ENCODE results near the gene PLA2G6. TPM values are rescaled to one million over a fixed set of nuclear protein-coding genes. Genes with fewer than 3 reads are reported as not detected.

The PLA2G6 gene
- total RNA-seq, 1 experiment from 2014 or later, result 24.1 TPM

DNA sequence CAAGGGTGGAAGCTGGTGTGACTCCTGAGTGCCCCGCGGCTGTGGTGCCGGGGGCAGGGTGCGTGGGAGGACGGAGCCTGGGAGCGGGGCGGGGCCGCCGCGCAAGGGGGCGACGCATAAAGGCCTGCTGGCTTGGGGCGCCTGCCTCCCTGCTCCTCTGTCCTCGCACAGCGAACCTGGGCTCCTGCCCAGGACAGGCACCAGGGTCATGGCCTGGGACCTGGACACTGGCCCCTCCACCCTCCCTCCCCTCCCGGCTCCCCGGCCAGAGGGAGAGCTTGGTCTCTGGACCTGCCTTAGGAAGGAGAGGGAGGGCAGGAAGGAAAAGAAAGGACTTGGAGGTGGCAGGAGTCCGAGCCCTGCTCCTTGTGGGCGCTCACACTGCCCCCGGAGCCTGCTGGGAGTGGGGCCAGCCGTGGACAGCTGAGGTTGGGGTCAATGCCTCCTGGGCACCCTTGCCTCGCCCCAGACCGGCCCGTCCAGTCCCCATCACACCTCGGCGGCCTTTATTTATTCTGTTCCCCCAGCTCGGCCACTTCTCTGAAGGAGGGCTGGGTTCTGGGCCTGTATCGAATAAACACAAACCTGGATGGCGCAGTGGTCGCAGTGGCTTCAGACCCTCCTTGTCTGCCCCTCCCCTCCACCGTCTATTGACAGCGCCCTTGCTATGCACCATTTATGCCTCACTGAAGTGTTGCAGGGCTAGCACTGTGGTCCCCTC lies 106.4 kb downstream of the PLA2G6 start:
- H3T11ph ChIP-seq (ENCODE audit: low read length), result no peak overlapping the region
- no peaks in the 10 kb centered on the region for H3K9me3 ChIP-seq (ENCODE audit: control insufficient read depth, low read depth, low read length)
- no peak for DNase-seq
- no peak overlapping the region for H3K4me2 ChIP-seq (ENCODE audit: insufficient read depth, insufficient read length, low read length)
- H3K18ac ChIP-seq (ENCODE audit: insufficient read length, low read depth, low read length), result no peak overlapping the region
- WGBS (ENCODE audit: extremely low coverage, insufficient read length, low lambda C conversion rate), result no CpG with 5 or more reads among the region's 32 CpGs
- H4K5ac ChIP-seq (ENCODE audit: insufficient read length, low read depth, low read length), result no peak overlapping the region
- H4K91ac ChIP-seq (ENCODE audit: insufficient read length, low read depth, low read length), result no peak overlapping the region
- no peak overlapping the region for H3K23ac ChIP-seq (ENCODE audit: insufficient read length, low read depth, low read length)
- H2BK15ac ChIP-seq (ENCODE audit: low read depth, low read length), result no peak overlapping the region
- H3K4me1 ChIP-seq (ENCODE audit: insufficient read depth, low read length), result no peaks in the 10 kb centered on the region
- no peak overlapping the region for H2BK12ac ChIP-seq (ENCODE audit: insufficient read length, low read depth, low read length)
- H2BK20ac ChIP-seq (ENCODE audit: low read depth, low read length, poor library complexity, severe bottlenecking), result no peak overlapping the region
- no peak overlapping the region for H3K27ac ChIP-seq (ENCODE audit: insufficient read length, low read depth, low read length)
- H2BK5ac ChIP-seq (ENCODE audit: insufficient read length, low read length), result no peak overlapping the region
- no peak overlapping the region for H3K4ac ChIP-seq (ENCODE audit: low read depth, low read length)
- no peak overlapping the region for H3K4me3 Mint-ChIP-seq
- H2AK5ac ChIP-seq (ENCODE audit: insufficient read length, low read length), result no peak overlapping the region
- no peaks in the 10 kb centered on the region for H3K79me1 ChIP-seq (ENCODE audit: insufficient read depth, low read depth, low read length, poor library complexity, severe bottlenecking)
- TF ChIP-seq, protein P1, sequence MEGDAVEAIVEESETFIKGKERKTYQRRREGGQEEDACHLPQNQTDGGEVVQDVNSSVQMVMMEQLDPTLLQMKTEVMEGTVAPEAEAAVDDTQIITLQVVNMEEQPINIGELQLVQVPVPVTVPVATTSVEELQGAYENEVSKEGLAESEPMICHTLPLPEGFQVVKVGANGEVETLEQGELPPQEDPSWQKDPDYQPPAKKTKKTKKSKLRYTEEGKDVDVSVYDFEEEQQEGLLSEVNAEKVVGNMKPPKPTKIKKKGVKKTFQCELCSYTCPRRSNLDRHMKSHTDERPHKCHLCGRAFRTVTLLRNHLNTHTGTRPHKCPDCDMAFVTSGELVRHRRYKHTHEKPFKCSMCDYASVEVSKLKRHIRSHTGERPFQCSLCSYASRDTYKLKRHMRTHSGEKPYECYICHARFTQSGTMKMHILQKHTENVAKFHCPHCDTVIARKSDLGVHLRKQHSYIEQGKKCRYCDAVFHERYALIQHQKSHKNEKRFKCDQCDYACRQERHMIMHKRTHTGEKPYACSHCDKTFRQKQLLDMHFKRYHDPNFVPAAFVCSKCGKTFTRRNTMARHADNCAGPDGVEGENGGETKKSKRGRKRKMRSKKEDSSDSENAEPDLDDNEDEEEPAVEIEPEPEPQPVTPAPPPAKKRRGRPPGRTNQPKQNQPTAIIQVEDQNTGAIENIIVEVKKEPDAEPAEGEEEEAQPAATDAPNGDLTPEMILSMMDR (conservative IDR thresholded peaks at IDR 0.05), result no peak
- no peak overlapping the region for H2BK120ac ChIP-seq (ENCODE audit: low read depth, low read length, poor library complexity, severe bottlenecking)
- H3K9me3 Mint-ChIP-seq, result no peaks in the 10 kb centered on the region
- H3K23me2 ChIP-seq (ENCODE audit: insufficient read length, low read depth, low read length, poor library complexity, severe bottlenecking), result no peaks in the 10 kb centered on the region
- H3K14ac ChIP-seq (ENCODE audit: insufficient read depth, low read length), result no peak overlapping the region
- H3K27me3 Mint-ChIP-seq (ENCODE audit: low read depth), result peaks cover 10% of the 10 kb centered on the region
- no peak overlapping the region for H4K8ac ChIP-seq (replicated peaks; ENCODE audit: insufficient read length, low read depth, low read length)
- H3K36me3 Mint-ChIP-seq (ENCODE audit: insufficient read depth in 1 of 3, low read depth in 3 of 3), result peaks cover 6 to 45% (median 25%) of the 10 kb centered on the region in 3 experiments; a peak in 6 of 7 replicates
- H3K27ac Mint-ChIP-seq, result no peak overlapping the region
- no peak overlapping the region for H2AFZ ChIP-seq (ENCODE audit: low read length)
- H4K20me1 ChIP-seq (ENCODE audit: control insufficient read depth, insufficient read depth, insufficient read length), result no peaks in the 10 kb centered on the region
- H3K27me3 ChIP-seq (ENCODE audit: insufficient read depth, low read length), result no peaks in the 10 kb centered on the region
- H3K9ac ChIP-seq (ENCODE audit: extremely low read depth, insufficient read length, low read length), result no peak overlapping the region
- no peaks in the 10 kb centered on the region for H3K79me2 ChIP-seq (ENCODE audit: insufficient read depth, low read length)
- H3K4me1 Mint-ChIP-seq, result peaks cover 0 to 7% of the 10 kb centered on the region in 2 experiments; a peak in 2 of 4 replicates
- H3K56ac ChIP-seq (ENCODE audit: insufficient read length, low read depth, low read length), result no peak overlapping the region

Measured in H9 (cell line).